Measurements from ENCODE around the gene PAK1.
"Not testable (repeated sequence)": the region's sequence is repeated elsewhere in the genome, so short reads cannot be mapped to it uniquely, and the experiment has no call there.

The PAK1 gene
- 12.8 to 13.4 reads per million in 2 donors for total RNA-seq

- peak; percentile 69 to 90 (median 81) for DNase-seq
Measured at GRCh38 chr11:77473801-77474683, at the start of gene PAK1. Gene PAK1, minus strand, starts transcription at chr11:77474094. Its CDS starts 81,574 bp downstream, at chr11:77392520.

GRCh38 chr11:77522215-77522614 lies 48.3 kb upstream of the PAK1 start:
- no peak for DNase-seq

GRCh38 chr11:77519847-77520246 lies 46.0 kb upstream of the PAK1 start:
- DNase-seq = no peak

GRCh38 chr11:77518471-77518870 lies 44.6 kb upstream of the PAK1 start:
- no peak for DNase-seq

- DNase-seq = no peak
Measured at GRCh38 chr11:77517753-77518152, 43.9 kb upstream of the PAK1 start.

GRCh38 chr11:77517226-77517625 lies 43.3 kb upstream of the PAK1 start:
- DNase-seq = no peak

GRCh38 chr11:77515483-77515882 lies 41.6 kb upstream of the PAK1 start:
- DNase-seq = no peak

- no peak for DNase-seq
Measured at GRCh38 chr11:77515063-77515462, 41.2 kb upstream of the PAK1 start.

GRCh38 chr11:77512092-77512491 lies 38.2 kb upstream of the PAK1 start:
- DNase-seq = no peak

- DNase-seq = no peak
Measured at GRCh38 chr11:77510851-77511250, 37.0 kb upstream of the PAK1 start.

GRCh38 chr11:77510095-77510494 lies 36.2 kb upstream of the PAK1 start:
- DNase-seq = no peak

GRCh38 chr11:77508019-77508418 lies 34.1 kb upstream of the PAK1 start:
- no peak for DNase-seq

- DNase-seq = peak in 1 of 5 experiments; percentile 3
Measured at GRCh38 chr11:77506857-77507256, 33.0 kb upstream of the PAK1 start.

GRCh38 chr11:77505956-77506355 lies 32.1 kb upstream of the PAK1 start:
- DNase-seq = no peak

GRCh38 chr11:77503006-77503405 lies 29.1 kb upstream of the PAK1 start:
- DNase-seq = no peak

- no peak for DNase-seq
Measured at GRCh38 chr11:77502346-77502905, 28.5 kb upstream of the PAK1 start.

GRCh38 chr11:77501758-77502157 lies 27.9 kb upstream of the PAK1 start:
- DNase-seq = no peak

GRCh38 chr11:77497368-77497767 lies 23.5 kb upstream of the PAK1 start:
- DNase-seq = no peak

GRCh38 chr11:77495526-77495925 lies 21.6 kb upstream of the PAK1 start:
- no peak for DNase-seq

GRCh38 chr11:77490035-77490434 lies 16.1 kb upstream of the PAK1 start:
- not testable (repeated sequence) for DNase-seq

GRCh38 chr11:77487790-77488189 lies 13.9 kb upstream of the PAK1 start:
- no peak for DNase-seq

GRCh38 chr11:77479746-77480352 lies 6.0 kb upstream of the PAK1 start:
- DNase-seq = no peak

- DNase-seq = no peak
Measured at GRCh38 chr11:77475206-77475605, 1.3 kb upstream of the PAK1 start.

GRCh38 chr11:77474684-77475060 lies 778 bp upstream of the PAK1 start:
- no peak for DNase-seq
